Measurements from ENCODE around the gene SIN3B. TPM values are rescaled to one million over a fixed set of nuclear protein-coding genes. Genes with fewer than 3 reads are reported as not detected.
A peak's percentile ranks its signal among the peaks of the same experiment; 100 is the strongest.

Gene SIN3B
- total and polyA plus RNA-seq, 2 experiments from 2014 or later = 14.9 to 18.7 TPM

- no peak overlapping the region for H2AFZ ChIP-seq
- 88 to 89% methylated on average over 16 of the region's 16 CpGs for WGBS, 2 experiments (ENCODE audit: low coverage in 1 of 2, low lambda C conversion rate in 2 of 2, missing lambda C conversion rate in 2 of 2)
- H3K9me3 ChIP-seq (ENCODE audit: low read depth) = no peaks in the 10 kb centered on the region
- H3K4me1 ChIP-seq (ENCODE audit: insufficient read depth) = no peaks in the 10 kb centered on the region
- no peak overlapping the region for H3K9ac ChIP-seq
- H3K79me2 ChIP-seq (ENCODE audit: insufficient read depth) = no peaks in the 10 kb centered on the region
- no peak overlapping the region for H3K4me3 ChIP-seq
- H3K27ac ChIP-seq = no peak overlapping the region
- no peaks in the 10 kb centered on the region for H3K27me3 ChIP-seq (replicated peaks; ENCODE audit: insufficient read depth)
- no peak overlapping the region for H3K4me2 ChIP-seq (ENCODE audit: unreplicated experiment)
- no peaks in the 10 kb centered on the region for H4K20me1 ChIP-seq (ENCODE audit: insufficient read depth)
- H3K36me3 ChIP-seq (ENCODE audit: low read depth) = no peaks in the 10 kb centered on the region
- no peak for DNase-seq
- no peak for TF ChIP-seq EZH2 (IDR thresholded peaks at IDR 0.05; ENCODE audit: insufficient read depth, poor library complexity, severe bottlenecking)
- no peak for TF ChIP-seq EZH2phosphoT487 (IDR thresholded peaks at IDR 0.05; ENCODE audit: insufficient read depth, low read depth)
- no peaks in the 10 kb centered on the region for H3F3A ChIP-seq (ENCODE audit: insufficient read depth)
- in situ Hi-C loops (cut with MboI) = no loop called here
- H3K9me2 ChIP-seq (ENCODE audit: insufficient read depth) = no peaks in the 10 kb centered on the region
These were observed 29.5 kb upstream of the SIN3B start for GRCh38 chr19:16799740-16800139.

- Histone ChIP-seq H3K9ac (no peak overlapping the region), H3F3A (ENCODE audit: insufficient read depth) (no peaks in the 10 kb centered on the region), H3K9me2 (ENCODE audit: insufficient read depth) (no peaks in the 10 kb centered on the region), H3K27me3 (replicated peaks; ENCODE audit: insufficient read depth) (no peaks in the 10 kb centered on the region), H3K9me3 (ENCODE audit: low read depth) (no peaks in the 10 kb centered on the region), H3K27ac (no peak overlapping the region), H2AFZ (no peak overlapping the region), H3K4me3 (no peak overlapping the region), H3K79me2 (ENCODE audit: insufficient read depth) (no peaks in the 10 kb centered on the region), H3K36me3 (ENCODE audit: low read depth) (no peaks in the 10 kb centered on the region), H3K4me1 (ENCODE audit: insufficient read depth) (no peaks in the 10 kb centered on the region), H4K20me1 (ENCODE audit: insufficient read depth) (no peaks in the 10 kb centered on the region), H3K4me2 (ENCODE audit: unreplicated experiment) (no peak overlapping the region)
- TF ChIP-seq EZH2phosphoT487 (IDR thresholded peaks at IDR 0.05; ENCODE audit: insufficient read depth, low read depth) (no peak), EZH2 (IDR thresholded peaks at IDR 0.05; ENCODE audit: insufficient read depth, poor library complexity, severe bottlenecking) (no peak)
- in situ Hi-C loops (cut with MboI) = no loop called here
- 38 to 41% methylated on average over 8 of the region's 8 CpGs for WGBS, 2 experiments (ENCODE audit: low coverage in 1 of 2, low lambda C conversion rate in 2 of 2, missing lambda C conversion rate in 2 of 2)
- DNase-seq = peak; percentile 70
These were observed 27.6 kb upstream of the SIN3B start for GRCh38 chr19:16801600-16802013.

GRCh38 chr19:16804176-16804575 lies 25.0 kb upstream of the SIN3B start:
- Histone ChIP-seq H3K4me2 (ENCODE audit: unreplicated experiment) (no peak overlapping the region), H3K9ac (no peak overlapping the region), H3K4me1 (ENCODE audit: insufficient read depth) (no peaks in the 10 kb centered on the region), H3K36me3 (ENCODE audit: low read depth) (no peaks in the 10 kb centered on the region), H3F3A (ENCODE audit: insufficient read depth) (no peaks in the 10 kb centered on the region), H3K27ac (no peak overlapping the region), H2AFZ (no peak overlapping the region), H3K9me2 (ENCODE audit: insufficient read depth) (no peaks in the 10 kb centered on the region), H4K20me1 (ENCODE audit: insufficient read depth) (no peaks in the 10 kb centered on the region), H3K4me3 (no peak overlapping the region), H3K9me3 (ENCODE audit: low read depth) (no peaks in the 10 kb centered on the region), H3K79me2 (ENCODE audit: insufficient read depth) (no peaks in the 10 kb centered on the region), H3K27me3 (replicated peaks; ENCODE audit: insufficient read depth) (no peaks in the 10 kb centered on the region)
- no peak for DNase-seq
- in situ Hi-C loops (cut with MboI) = no loop called here
- no peak for TF ChIP-seq EZH2 (IDR thresholded peaks at IDR 0.05; ENCODE audit: insufficient read depth, poor library complexity, severe bottlenecking)
- no peak for TF ChIP-seq EZH2phosphoT487 (IDR thresholded peaks at IDR 0.05; ENCODE audit: insufficient read depth, low read depth)
- 40 to 46% methylated on average over 4 of the region's 4 CpGs for WGBS, 2 experiments (ENCODE audit: low coverage in 1 of 2, low lambda C conversion rate in 2 of 2, missing lambda C conversion rate in 2 of 2)

GRCh38 chr19:16807549-16808284 lies 21.5 kb upstream of the SIN3B start:
- H3K9me2 ChIP-seq (ENCODE audit: insufficient read depth) = no peaks in the 10 kb centered on the region
- in situ Hi-C loops (cut with MboI) = no loop called here
- 77 to 78% methylated on average over 31 of the region's 31 CpGs for WGBS, 2 experiments (ENCODE audit: low coverage in 1 of 2, low lambda C conversion rate in 2 of 2, missing lambda C conversion rate in 2 of 2)
- H3K4me2 ChIP-seq (ENCODE audit: unreplicated experiment) = no peak overlapping the region
- H3K36me3 ChIP-seq (ENCODE audit: low read depth) = no peaks in the 10 kb centered on the region
- no peak for TF ChIP-seq EZH2 (IDR thresholded peaks at IDR 0.05; ENCODE audit: insufficient read depth, poor library complexity, severe bottlenecking)
- no peak for TF ChIP-seq EZH2phosphoT487 (IDR thresholded peaks at IDR 0.05; ENCODE audit: insufficient read depth, low read depth)
- no peaks in the 10 kb centered on the region for H3K79me2 ChIP-seq (ENCODE audit: insufficient read depth)
- no peaks in the 10 kb centered on the region for H4K20me1 ChIP-seq (ENCODE audit: insufficient read depth)
- no peak overlapping the region for H3K4me3 ChIP-seq
- no peaks in the 10 kb centered on the region for H3K9me3 ChIP-seq (ENCODE audit: low read depth)
- H3K27me3 ChIP-seq (replicated peaks; ENCODE audit: insufficient read depth) = no peaks in the 10 kb centered on the region
- no peaks in the 10 kb centered on the region for H3F3A ChIP-seq (ENCODE audit: insufficient read depth)
- H2AFZ ChIP-seq = no peak overlapping the region
- H3K4me1 ChIP-seq (ENCODE audit: insufficient read depth) = no peaks in the 10 kb centered on the region
- H3K27ac ChIP-seq = no peak overlapping the region
- no peak for DNase-seq
- no peak overlapping the region for H3K9ac ChIP-seq

Measured in GM23248 (cell line).